22Rv1 (cell line): Measurements from ENCODE around the gene OR2T10.

ENCODE experiments used
- CTCF ChIP-seq: fragments of 450-650 bp; IDR thresholded peaks from 2 replicates; pipeline ENCODE4 v1.5.1; 2017; ENCODE audit warnings: mild to moderate bottlenecking
- ZFX ChIP-seq: fragments of 450-650 bp; IDR thresholded peaks from 2 replicates; pipeline ENCODE4 v1.6.1; 2017; ENCODE audit warnings: antibody characterized with exemption, borderline replicate concordance

GRCh38 chr1:248627971-248628844 is 30.7 kb upstream of the OR2T10 start:
- TF ChIP-seq CTCF, result no peak
- no peak for TF ChIP-seq ZFX
